K562 (cell line): ENCODE data around the gene RPLP2. TPM values are rescaled to one million over a fixed set of nuclear protein-coding genes. Genes with fewer than 3 reads are reported as not detected.

Source experiments
- ATAC-seq: fragments of 200-7000 bp; cut with Tn5 transposase; 3 replicates; pipeline ENCODE4 v1.9.1; 2020; ENCODE audit warnings: moderate library complexity
- BruUV-seq: library from RNA; stranded (reverse); fragments of 400-500 nt; replicated peaks from 2 replicates; lab custom pipeline; 2021; lab: Mats Ljungman, UMichigan
- CTCF ChIA-PET: fragments of 300-600 bp; formaldehyde crosslinking; extraction: SDS; loops from one replicate; lab custom pipeline; 2021; ENCODE audit warnings: low intra/inter-chr PET ratio; lab: Yijun Ruan, JAX
- POLR2A ChIA-PET: fragments of 300-600, 350-650 bp; sonication (Branson Sonifier 250); formaldehyde crosslinking; extraction: SDS; loops from one replicate; lab custom pipeline; 2021; ENCODE audit warnings: antibody characterized with exemption, inconsistent platforms; lab: Yijun Ruan, JAX
- DNase-seq, 4 experiments: peaks; one replicate each; pipeline versions ENCODE4 v3.0.0 to v3.0.0-alpha.2; 2011 to 2018; ENCODE audit warnings: low spot score in 3 of 4, mixed read lengths in 3 of 4; ENCODE audit errors: extremely low read depth in 1 of 4
- FAIRE-seq: peaks from 2 replicates; lab custom pipeline; 2011; peaks lifted over from hg19 to GRCh38; lab: Jason Lieb, UNC
- H2AFZ ChIP-seq: 2 replicates; pipeline ENCODE4 v1.6.0; 2011; ENCODE audit warnings: low read depth, low read length, control low read depth, inconsistent platforms
- H3K27ac ChIP-seq: fragments of 200-600 bp; 3 replicates; pipeline ENCODE4 v1.8.0; 2011; ENCODE audit warnings: low read depth, mild to moderate bottlenecking, control low read depth, inconsistent platforms, low read length, moderate library complexity, mixed read lengths; ENCODE audit errors: extremely low read depth
- H3K27me3 ChIP-seq, 2 experiments: fragments of 300-600 bp in 1 of 2; 2 replicates in 1 of 2; 3 replicates in 1 of 2; pipeline versions ENCODE4 v1.6.0 to v1.8.0; 2011; ENCODE audit warnings: inconsistent platforms in 2 of 2, low read length in 2 of 2, mild to moderate bottlenecking in 1 of 2, mixed read lengths in 1 of 2, moderate library complexity in 1 of 2; ENCODE audit not compliant: control insufficient read depth in 2 of 2, insufficient read depth in 2 of 2
- H3K36me3 ChIP-seq: fragments of 300-600 bp; 3 replicates; pipeline ENCODE4 v1.8.0; 2011; ENCODE audit warnings: mild to moderate bottlenecking, low read length, inconsistent platforms; ENCODE audit not compliant: control insufficient read depth, insufficient read depth
- H3K4me1 ChIP-seq, 2 experiments: fragments of 200-600 bp in 1 of 2; replicated peaks in 1 of 2; 2 replicates in 1 of 2; 3 replicates in 1 of 2; pipeline versions ENCODE4 v1.5.1 to v1.8.0; 2011; ENCODE audit warnings: inconsistent platforms in 2 of 2, low read length in 2 of 2, mild to moderate bottlenecking in 1 of 2, mixed read lengths in 1 of 2, moderate library complexity in 1 of 2; ENCODE audit not compliant: control insufficient read depth in 2 of 2, insufficient read depth in 2 of 2
- H3K4me2 ChIP-seq: 2 replicates; pipeline ENCODE4 v1.6.1; 2011; ENCODE audit warnings: low read length, control low read depth, inconsistent platforms, mixed read lengths; ENCODE audit not compliant: insufficient read depth
- H3K4me3 ChIP-seq: fragments of 200-600 bp; sonication (generic), shearing (Covaris generic); 2 replicates; pipeline ENCODE4 v1.5.1; 2016; ENCODE audit warnings: control low read depth, inconsistent platforms
- H3K79me2 ChIP-seq: fragments of 200-600 bp; 3 replicates; pipeline ENCODE4 v1.8.0; 2011; ENCODE audit warnings: low read length, inconsistent platforms; ENCODE audit not compliant: control insufficient read depth, insufficient read depth
- H3K9ac ChIP-seq, 2 experiments: 2 replicates each; pipeline versions ENCODE4 v1.6.0 to v1.6.1; 2011; ENCODE audit warnings: low read depth in 2 of 2, low read length in 2 of 2, control low read depth in 1 of 2, inconsistent platforms in 1 of 2, mild to moderate bottlenecking in 1 of 2, mixed read lengths in 1 of 2; ENCODE audit not compliant: insufficient read depth in 1 of 2
- H3K9me1 ChIP-seq: one replicate; pipeline ENCODE4 v1.6.0; 2011; ENCODE audit warnings: inconsistent platforms, mild to moderate bottlenecking, low read length, moderate library complexity; ENCODE audit not compliant: control insufficient read depth, insufficient read depth
- H3K9me3 ChIP-seq: replicated peaks from 2 replicates; pipeline ENCODE4 v1.5.1; 2011; ENCODE audit warnings: low read depth, low read length, inconsistent platforms; ENCODE audit not compliant: control insufficient read depth, insufficient read depth
- H4K20me1 ChIP-seq: replicated peaks from 2 replicates; pipeline ENCODE4 v1.6.1; 2011; ENCODE audit warnings: low read length, inconsistent platforms, mixed read lengths; ENCODE audit not compliant: control insufficient read depth, insufficient read depth
- ATF1 ChIP-seq, 2 experiments: fragments of 450-650 bp in 1 of 2; IDR thresholded peaks; 2 replicates each; pipeline ENCODE4 v1.6.1; 2016; ENCODE audit warnings: missing compliant biosample characterization in 1 of 2, missing genetic modification characterization in 1 of 2
- CAMTA2 ChIP-seq: fragments of 250-450 bp; sonication (Bioruptor Pico); conservative IDR thresholded peaks from 2 replicates; pipeline ENCODE4 v1.5.1; 2022
- EHMT2 ChIP-seq: fragments of 450-650 bp; IDR thresholded peaks from 2 replicates; pipeline ENCODE4 v1.6.1; 2018; ENCODE audit warnings: antibody characterized with exemption
- FOXP4 ChIP-seq: sonication (generic); formaldehyde crosslinking; IDR thresholded peaks from 2 replicates; pipeline ENCODE4 v1.8.0; 2022; ENCODE audit warnings: mild to moderate bottlenecking, missing genetic modification reagents, borderline replicate concordance
- GATAD2A ChIP-seq: fragments of 450-650 bp; IDR thresholded peaks from 2 replicates; pipeline ENCODE4 v1.6.1; 2017
- KAT7 ChIP-seq: sonication (generic); formaldehyde crosslinking; IDR thresholded peaks from 2 replicates; pipeline ENCODE4 v1.8.0; 2022; ENCODE audit warnings: missing genetic modification reagents, mild to moderate bottlenecking, borderline replicate concordance
- SREBF2 ChIP-seq: sonication (generic); formaldehyde crosslinking; IDR thresholded peaks from 2 replicates; pipeline ENCODE4 v1.4.0; 2020; ENCODE audit warnings: mild to moderate bottlenecking, missing genetic modification reagents
- ZBTB17 ChIP-seq: fragments of 450-650 bp; formaldehyde crosslinking; IDR thresholded peaks from 2 replicates; pipeline ENCODE4 v1.4.0; 2020; ENCODE audit warnings: mild to moderate bottlenecking
- ZFP36 ChIP-seq: fragments of 150-350 bp; IDR thresholded peaks from 2 replicates; pipeline ENCODE4 v1.6.1; 2018; ENCODE audit warnings: low read length, low read depth; ENCODE audit not compliant: partially characterized antibody
- WGBS: fragments of 100-300 bp; shearing (Covaris generic); methylation state at CpG from one replicate; pipeline ENCODE4 v1.1.6; 2016; ENCODE audit warnings: low coverage, mixed read lengths; ENCODE audit not compliant: insufficient coverage; ENCODE audit errors: missing lambda C conversion rate; 5-methylcytosine and 5-hydroxymethylcytosine counted together
- in situ Hi-C: fragments of 300-500 bp; cut with MboI; formaldehyde crosslinking; loops from 4 replicates; pipeline ENCODE4 v1.15.0; 2018; ENCODE audit warnings: inconsistent platforms, mixed read lengths
- intact Hi-C: fragments of 100-400 bp; cut with micrococcal nuclease; formaldehyde crosslinking; loops from 2 replicates; pipeline ENCODE4 v1.14.2; 2022
- polyA plus RNA-seq, 8 experiments: library from polyadenylated mRNA; depleted of rRNA in 4 of 8; stranded (reverse) in 5 of 8; unstranded in 3 of 8; fragments of >200 nt; fragmentation: Nextera tagmentation in 2 of 8; fragmentation: Illumina TruSeq in 1 of 8; extraction: Ambion mirVana in 2 of 8; extraction: Trizol in 1 of 8; gene quantifications; 2 replicates each; pipeline versions ENCODE4 v1.2.1 to v1.2.3, GENCODE V29; 2011 to 2014; ENCODE audit warnings: inconsistent platforms in 1 of 8, missing spikeins in 1 of 8
- total RNA-seq, 7 experiments: library from RNA; depleted of rRNA in 6 of 7; stranded (reverse); fragments of >200 nt in 6 of 7; fragmentation: Illumina TruSeq in 2 of 7; extraction: Trizol in 2 of 7; gene quantifications; 2 replicates each; pipeline versions ENCODE4 v1.2.1 to v1.2.3, GENCODE V29; 2011 to 2021; ENCODE audit warnings: low replicate concordance in 1 of 7
- TF ChIP-seq, protein P1 (sequence below): fragments of 250-450 bp; sonication (Bioruptor Pico); IDR thresholded peaks from 2 replicates; pipeline ENCODE4 v1.4.0; 2020
- TF ChIP-seq, protein P2 (sequence below): fragments of 450-650 bp; formaldehyde crosslinking; IDR thresholded peaks from 2 replicates; pipeline ENCODE4 v1.4.0; 2022; ENCODE audit warnings: missing genetic modification characterization

Gene RPLP2
- total and polyA plus RNA-seq, 9 of the 15 experiments (the other 6 are each of a cell fraction or from before 2014, with no cell fraction given) = 528 to 3,807 (median 1,633) TPM

- Histone ChIP-seq H3K4me1 (peaks cover 6 to 88% of the 10 kb centered on the region in 2 experiments; a peak in 3 of 5 replicates), H3K4me3 (no peak overlapping the region), H3K9me3 (no peaks in the 10 kb centered on the region), H3K4me2 (no peak overlapping the region), H3K9me1 (no peaks in the 10 kb centered on the region), H3K36me3 (no peaks in the 10 kb centered on the region), H3K9ac (0 out of 4 replicates have a peak overlapping the region, but pooled peaks of 1 of the 2 experiments have one; percentile 5), H3K79me2 (no peaks in the 10 kb centered on the region), H3K27me3 (no peaks in the 10 kb centered on the region), H4K20me1 (peaks cover 8% of the 10 kb centered on the region), H3K27ac (no peak overlapping the region), H2AFZ (no peak overlapping the region)
- ChIA-PET CTCF (no interaction called here), POLR2A (interaction anchor here (0.7 to 2.0 kb wide), 2 partner anchors 11 to 12 kb away, joined by 4 to 5 read pairs; partner anchors contain the start of gene TSPAN4)
- DNase-seq = no peak
- 80% methylated on average over 7 of the region's 7 CpGs for WGBS
- no TSS peak for BruUV-seq
- ATAC-seq = no peak
- intact Hi-C loops = no loop called here
- no peak for FAIRE-seq
- in situ Hi-C loops = no loop called here
- TF ChIP-seq SREBF2 (CRISPR knock-in tag) (no peak), CAMTA2 (CRISPR knock-in tag) (no peak), GATAD2A (no peak), ATF1 (CRISPR knock-in tag; IDR thresholded peaks at IDR 0.05) (no peak), ATF1 (tag; IDR thresholded peaks at IDR 0.05) (no peak), ZFP36 (no peak), KAT7 (CRISPR knock-in tag) (no peak), ZBTB17 (CRISPR knock-in tag) (no peak), EHMT2 (no peak), FOXP4 (CRISPR knock-in tag) (no peak)
- TF ChIP-seq, protein P1, sequence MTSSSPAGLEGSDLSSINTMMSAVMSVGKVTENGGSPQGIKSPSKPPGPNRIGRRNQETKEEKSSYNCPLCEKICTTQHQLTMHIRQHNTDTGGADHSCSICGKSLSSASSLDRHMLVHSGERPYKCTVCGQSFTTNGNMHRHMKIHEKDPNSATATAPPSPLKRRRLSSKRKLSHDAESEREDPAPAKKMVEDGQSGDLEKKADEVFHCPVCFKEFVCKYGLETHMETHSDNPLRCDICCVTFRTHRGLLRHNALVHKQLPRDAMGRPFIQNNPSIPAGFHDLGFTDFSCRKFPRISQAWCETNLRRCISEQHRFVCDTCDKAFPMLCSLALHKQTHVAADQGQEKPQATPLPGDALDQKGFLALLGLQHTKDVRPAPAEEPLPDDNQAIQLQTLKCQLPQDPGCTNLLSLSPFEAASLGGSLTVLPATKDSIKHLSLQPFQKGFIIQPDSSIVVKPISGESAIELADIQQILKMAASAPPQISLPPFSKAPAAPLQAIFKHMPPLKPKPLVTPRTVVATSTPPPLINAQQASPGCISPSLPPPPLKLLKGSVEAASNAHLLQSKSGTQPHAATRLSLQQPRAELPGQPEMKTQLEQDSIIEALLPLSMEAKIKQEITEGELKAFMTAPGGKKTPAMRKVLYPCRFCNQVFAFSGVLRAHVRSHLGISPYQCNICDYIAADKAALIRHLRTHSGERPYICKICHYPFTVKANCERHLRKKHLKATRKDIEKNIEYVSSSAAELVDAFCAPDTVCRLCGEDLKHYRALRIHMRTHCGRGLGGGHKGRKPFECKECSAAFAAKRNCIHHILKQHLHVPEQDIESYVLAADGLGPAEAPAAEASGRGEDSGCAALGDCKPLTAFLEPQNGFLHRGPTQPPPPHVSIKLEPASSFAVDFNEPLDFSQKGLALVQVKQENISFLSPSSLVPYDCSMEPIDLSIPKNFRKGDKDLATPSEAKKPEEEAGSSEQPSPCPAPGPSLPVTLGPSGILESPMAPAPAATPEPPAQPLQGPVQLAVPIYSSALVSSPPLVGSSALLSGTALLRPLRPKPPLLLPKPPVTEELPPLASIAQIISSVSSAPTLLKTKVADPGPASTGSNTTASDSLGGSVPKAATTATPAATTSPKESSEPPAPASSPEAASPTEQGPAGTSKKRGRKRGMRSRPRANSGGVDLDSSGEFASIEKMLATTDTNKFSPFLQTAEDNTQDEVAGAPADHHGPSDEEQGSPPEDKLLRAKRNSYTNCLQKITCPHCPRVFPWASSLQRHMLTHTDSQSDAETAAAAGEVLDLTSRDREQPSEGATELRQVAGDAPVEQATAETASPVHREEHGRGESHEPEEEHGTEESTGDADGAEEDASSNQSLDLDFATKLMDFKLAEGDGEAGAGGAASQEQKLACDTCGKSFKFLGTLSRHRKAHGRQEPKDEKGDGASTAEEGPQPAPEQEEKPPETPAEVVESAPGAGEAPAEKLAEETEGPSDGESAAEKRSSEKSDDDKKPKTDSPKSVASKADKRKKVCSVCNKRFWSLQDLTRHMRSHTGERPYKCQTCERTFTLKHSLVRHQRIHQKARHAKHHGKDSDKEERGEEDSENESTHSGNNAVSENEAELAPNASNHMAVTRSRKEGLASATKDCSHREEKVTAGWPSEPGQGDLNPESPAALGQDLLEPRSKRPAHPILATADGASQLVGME (CRISPR knock-in tag) = no peak
- TF ChIP-seq, protein P2, sequence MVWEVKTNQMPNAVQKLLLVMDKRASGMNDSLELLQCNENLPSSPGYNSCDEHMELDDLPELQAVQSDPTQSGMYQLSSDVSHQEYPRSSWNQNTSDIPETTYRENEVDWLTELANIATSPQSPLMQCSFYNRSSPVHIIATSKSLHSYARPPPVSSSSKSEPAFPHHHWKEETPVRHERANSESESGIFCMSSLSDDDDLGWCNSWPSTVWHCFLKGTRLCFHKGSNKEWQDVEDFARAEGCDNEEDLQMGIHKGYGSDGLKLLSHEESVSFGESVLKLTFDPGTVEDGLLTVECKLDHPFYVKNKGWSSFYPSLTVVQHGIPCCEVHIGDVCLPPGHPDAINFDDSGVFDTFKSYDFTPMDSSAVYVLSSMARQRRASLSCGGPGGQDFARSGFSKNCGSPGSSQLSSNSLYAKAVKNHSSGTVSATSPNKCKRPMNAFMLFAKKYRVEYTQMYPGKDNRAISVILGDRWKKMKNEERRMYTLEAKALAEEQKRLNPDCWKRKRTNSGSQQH (CRISPR knock-in tag) = no peak
Observed at GRCh38 chr11:855330-855674, 45.5 kb downstream of the RPLP2 start.
